ENCODE data around the gene TNPO1.

GRCh38 chr5:72955143-72955767 is 138.8 kb downstream of the TNPO1 start:
- no peak for TF ChIP-seq CTCF (IDR thresholded peaks at IDR 0.05; ENCODE audit: borderline replicate concordance, extremely low read depth, low read length, poor library complexity, severe bottlenecking)
- TF ChIP-seq EZH2 (IDR thresholded peaks at IDR 0.05; ENCODE audit: borderline replicate concordance, low read depth, low read length, severe bottlenecking), result no peak

Data from DND-41 (cell line).